A673 (cell line): ENCODE results near the gene ATP2B1. TPM values are rescaled to one million over a fixed set of nuclear protein-coding genes. Genes with fewer than 3 reads are reported as not detected.

Source experiments
- BruUV-seq: library from RNA; stranded (reverse); fragments of 400-500 nt; replicated peaks from 2 replicates; lab custom pipeline; 2021; lab: Mats Ljungman, UMichigan
- CTCF ChIA-PET: fragments of 300-600 bp; sonication (Branson Sonifier 250); formaldehyde crosslinking; loops from one replicate; lab custom pipeline; 2022; ENCODE audit warnings: antibody characterized with exemption; lab: Charles Lee
- POLR2A ChIA-PET: fragments of 300-600 bp; sonication (Branson Sonifier 250); formaldehyde crosslinking; loops from one replicate; lab custom pipeline; 2022; ENCODE audit warnings: antibody characterized with exemption; ENCODE audit not compliant: low non-redundant PET; lab: Charles Lee
- DNase-seq: peaks from one replicate; pipeline ENCODE4 v3.0.0-alpha.2; 2015; ENCODE audit warnings: low spot score
- H3K27ac ChIP-seq: fragments of 200-600 bp; sonication (generic); 2 replicates; pipeline ENCODE4 v1.5.1; 2016; ENCODE audit warnings: mixed run types, low read depth, mild to moderate bottlenecking, mixed read lengths, antibody characterized with exemption, low read length; ENCODE audit not compliant: poor library complexity, severe bottlenecking
- H3K27me3 ChIP-seq: fragments of 200-600 bp; sonication (generic); replicated peaks from 2 replicates; pipeline ENCODE4 v1.6.1; 2017; ENCODE audit warnings: mixed run types, low read depth, mild to moderate bottlenecking, mixed read lengths, antibody characterized with exemption, low read length; ENCODE audit not compliant: insufficient read depth, poor library complexity
- H3K36me3 ChIP-seq: fragments of 200-600 bp; sonication (generic); 2 replicates; pipeline ENCODE4 v1.6.1; 2016; ENCODE audit warnings: mixed run types, mild to moderate bottlenecking, mixed read lengths, antibody characterized with exemption, low read length; ENCODE audit not compliant: insufficient read depth, poor library complexity, severe bottlenecking
- H3K4me1 ChIP-seq: fragments of 200-600 bp; sonication (generic); 2 replicates; pipeline ENCODE4 v1.6.1; 2017; ENCODE audit warnings: mixed run types, mild to moderate bottlenecking, mixed read lengths, antibody characterized with exemption, low read length; ENCODE audit not compliant: insufficient read depth, poor library complexity, severe bottlenecking
- H3K4me3 ChIP-seq: fragments of 200-600 bp; sonication (generic); 2 replicates; pipeline ENCODE4 v1.5.1; 2016; ENCODE audit warnings: low read depth, mixed run types, mild to moderate bottlenecking, mixed read lengths, low read length; ENCODE audit not compliant: poor library complexity, severe bottlenecking
- H3K9me3 ChIP-seq: fragments of 200-600 bp; sonication (generic); 2 replicates; pipeline ENCODE4 v1.6.1; 2016; ENCODE audit warnings: mixed run types, low read depth, mild to moderate bottlenecking, mixed read lengths, antibody characterized with exemption, low read length; ENCODE audit not compliant: poor library complexity, severe bottlenecking
- CTCF ChIP-seq: fragments of 300-800, 200-600 bp; sonication (generic); conservative IDR thresholded peaks from 2 replicates; pipeline ENCODE4 v1.5.1; 2017; ENCODE audit warnings: low read depth, mild to moderate bottlenecking, antibody characterized with exemption, low read length, moderate library complexity, mixed read lengths
- EZH2 ChIP-seq: fragments of 200-600 bp; sonication (generic); IDR thresholded peaks from 2 replicates; pipeline ENCODE4 v1.6.1; 2017; ENCODE audit warnings: borderline replicate concordance, low read depth, mild to moderate bottlenecking, mixed read lengths, antibody characterized with exemption, low read length; ENCODE audit not compliant: poor library complexity, severe bottlenecking
- intact Hi-C: fragments of 100-400 bp; cut with micrococcal nuclease; formaldehyde crosslinking; loops from one replicate; pipeline ENCODE4 v1.10.0; 2022; ENCODE audit not compliant: unreplicated experiment
- total RNA-seq: library from RNA; stranded (reverse); gene quantifications from 2 replicates; pipeline ENCODE4 v1.2.3, GENCODE V29; 2021

ATP2B1 gene
- total RNA-seq, 1 experiment from 2014 or later = 44.2 TPM

DNA sequence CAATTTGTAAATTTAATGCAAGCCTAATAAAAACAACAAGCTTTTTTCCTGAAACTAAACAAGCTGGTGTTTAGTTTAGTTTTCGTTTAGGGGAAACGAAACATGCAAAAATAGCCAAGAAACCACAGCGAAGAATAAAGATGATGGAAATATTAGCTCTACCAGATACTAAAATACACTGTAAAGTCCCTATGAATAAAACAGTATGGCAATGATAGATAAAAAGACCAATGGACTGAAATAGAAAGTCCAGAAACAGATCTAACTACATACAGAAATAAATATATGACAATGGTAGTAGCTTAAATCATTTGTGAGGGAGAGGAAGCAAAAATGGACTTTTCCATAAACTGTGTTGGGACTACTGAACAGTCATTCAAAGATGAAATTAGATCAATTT is 26.4 kb downstream of the ATP2B1 start:
- Histone ChIP-seq H3K27me3 (no peaks in the 10 kb centered on the region), H3K36me3 (no peaks in the 10 kb centered on the region), H3K27ac (no peak overlapping the region), H3K4me1 (peaks cover 6% of the 10 kb centered on the region), H3K4me3 (no peak overlapping the region), H3K9me3 (peaks cover 37% of the 10 kb centered on the region)
- DNase-seq = no peak
- intact Hi-C loops = no loop called here
- ChIA-PET POLR2A (no interaction called here), CTCF (no interaction called here)
- no peak for TF ChIP-seq CTCF
- no peak for TF ChIP-seq EZH2
- no TSS peak for BruUV-seq

GRCh38 chr12:89680409-89680808 is 28.2 kb downstream of the ATP2B1 start:
- CTCF ChIA-PET = no interaction called here
- POLR2A ChIA-PET = no interaction called here
- Histone ChIP-seq H3K27ac (no peak overlapping the region), H3K36me3 (no peaks in the 10 kb centered on the region), H3K4me3 (no peak overlapping the region), H3K9me3 (peaks cover 37% of the 10 kb centered on the region), H3K4me1 (peaks cover 6% of the 10 kb centered on the region), H3K27me3 (no peaks in the 10 kb centered on the region)
- TF ChIP-seq EZH2 = no peak
- no peak for TF ChIP-seq CTCF
- no TSS peak for BruUV-seq
- intact Hi-C loops = no loop called here
- no peak for DNase-seq

GRCh38 chr12:89679631-89680030 is 29.0 kb downstream of the ATP2B1 start:
- TF ChIP-seq CTCF = no peak
- TF ChIP-seq EZH2 = no peak
- H3K27ac ChIP-seq = no peak overlapping the region
- H3K27me3 ChIP-seq = no peaks in the 10 kb centered on the region
- no peak overlapping the region for H3K4me3 ChIP-seq
- ChIA-PET POLR2A (no interaction called here), CTCF (no interaction called here)
- no peak for DNase-seq
- no TSS peak for BruUV-seq
- H3K4me1 ChIP-seq = peaks cover 11% of the 10 kb centered on the region
- H3K36me3 ChIP-seq = no peaks in the 10 kb centered on the region
- H3K9me3 ChIP-seq = peaks cover 37% of the 10 kb centered on the region
- intact Hi-C loops = no loop called here
